Activated naive CD4-positive, alpha-beta T cell treated with anti-CD3 and anti-CD28 coated beads, Interleukin-2, amount 10 ng/mL, durations not matched to agents 7 days and 5 days (primary cell): Measurements from ENCODE around the gene TNPO2.
"Not testable (repeated sequence)": the region's sequence is repeated elsewhere in the genome, so short reads cannot be mapped to it uniquely, and the experiment has no call there.

Source experiments
- CTCF ChIA-PET: fragments of 350-600 bp; sonication (Branson Sonifier 250); formaldehyde crosslinking; loops from one replicate; lab custom pipeline; 2021; ENCODE audit warnings: antibody characterized with exemption; lab: Charles Lee
- DNase-seq: peaks from one replicate; pipeline ENCODE4 v3.0.0-alpha.2; 2020
- H3K27ac Mint-ChIP-seq: one replicate; pipeline ENCODE4 v1.8.0; 2021; ENCODE audit warnings: mild to moderate bottlenecking, moderate library complexity, mixed read lengths
- H3K27me3 Mint-ChIP-seq: one replicate; pipeline ENCODE4 v1.8.0; 2021; ENCODE audit warnings: mild to moderate bottlenecking, mixed read lengths
- H3K36me3 Mint-ChIP-seq: one replicate; pipeline ENCODE4 v1.8.0; 2021; ENCODE audit warnings: mixed read lengths
- H3K4me1 Mint-ChIP-seq: one replicate; pipeline ENCODE4 v1.8.0; 2021; ENCODE audit warnings: mixed read lengths
- H3K4me3 Mint-ChIP-seq: one replicate; pipeline ENCODE4 v1.8.0; 2021; ENCODE audit warnings: mild to moderate bottlenecking, moderate library complexity, mixed read lengths
- H3K9me3 Mint-ChIP-seq: one replicate; pipeline ENCODE4 v1.8.0; 2021; ENCODE audit warnings: mixed read lengths

Gene TNPO2

GRCh38 chr19:12730064-12730463, 6.3 kb upstream of the TNPO2 start:
- no peak overlapping the region for H3K4me3 Mint-ChIP-seq
- H3K9me3 Mint-ChIP-seq = no peaks in the 10 kb centered on the region
- peaks cover 50% of the 10 kb centered on the region for H3K36me3 Mint-ChIP-seq
- no peak for DNase-seq
- H3K27ac Mint-ChIP-seq = peak overlapping the region; percentile 26
- no peaks in the 10 kb centered on the region for H3K27me3 Mint-ChIP-seq
- H3K4me1 Mint-ChIP-seq = peaks cover 34% of the 10 kb centered on the region
- CTCF ChIA-PET = interaction anchor here (1.1 to 5.5 kb wide), 2 partner anchors 30 to 66 kb away, joined by 3 to 27 read pairs; no protein-coding TSS in a partner anchor

DNA sequence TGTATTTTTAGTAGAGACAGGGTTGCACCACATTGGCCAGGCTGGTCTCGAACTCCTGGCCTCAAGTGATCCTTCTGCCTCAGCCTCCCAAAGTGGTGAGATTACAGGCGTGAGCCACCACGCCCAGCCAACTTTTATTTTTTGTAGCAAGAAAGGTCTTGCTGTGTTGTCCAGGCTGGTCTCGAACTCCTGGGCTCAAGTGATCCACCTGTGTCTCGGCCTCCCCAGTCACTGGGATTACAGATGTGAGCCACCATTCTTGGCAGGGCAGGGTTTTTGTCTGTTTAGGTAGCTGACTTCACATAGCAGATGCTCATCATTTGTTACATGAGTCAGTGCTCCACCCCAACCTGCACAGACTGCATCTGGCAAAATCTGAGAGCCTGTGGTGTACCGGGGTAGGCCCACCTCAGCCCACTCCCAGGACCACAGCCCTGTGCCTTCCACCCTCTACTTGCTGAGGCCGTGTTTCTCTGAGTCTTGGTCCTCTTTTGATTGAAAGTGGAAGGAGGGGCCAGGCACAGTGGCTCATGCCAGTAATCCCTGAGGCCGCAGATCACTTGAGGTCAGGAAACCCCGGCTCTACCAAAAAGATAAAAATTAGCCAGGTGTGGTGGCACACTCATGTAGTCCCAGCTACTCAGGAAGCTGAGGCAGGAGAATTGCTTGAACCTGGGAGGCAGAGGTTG, 4.2 kb upstream of the TNPO2 start:
- H3K4me3 Mint-ChIP-seq = no peak overlapping the region
- CTCF ChIA-PET = interaction anchor here (0.7 kb wide), 1 partner anchor 58 kb away, joined by 3 read pairs; no protein-coding TSS in a partner anchor
- no peak overlapping the region for H3K27ac Mint-ChIP-seq
- no peaks in the 10 kb centered on the region for H3K27me3 Mint-ChIP-seq
- H3K36me3 Mint-ChIP-seq = peaks cover 46% of the 10 kb centered on the region
- no peaks in the 10 kb centered on the region for H3K9me3 Mint-ChIP-seq
- DNase-seq = no peak
- H3K4me1 Mint-ChIP-seq = peaks cover 35% of the 10 kb centered on the region

DNA sequence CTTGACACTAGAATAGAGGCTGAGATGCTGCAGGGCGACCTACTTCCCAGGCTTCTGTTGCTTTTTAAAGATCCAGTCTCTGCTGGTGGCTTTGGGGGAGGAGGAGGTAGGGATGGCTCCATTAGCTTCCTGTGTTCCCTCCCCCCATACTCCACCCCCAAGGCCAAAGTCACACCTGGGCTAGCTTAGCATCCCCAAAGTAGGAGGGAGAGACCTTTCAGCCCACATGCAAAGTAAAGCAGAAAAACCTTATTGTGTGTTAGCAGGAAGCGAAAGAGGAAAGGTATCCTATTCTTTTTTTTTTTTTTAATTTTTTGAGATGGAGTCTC, 3.2 kb upstream of the TNPO2 start:
- peaks cover 4% of the 10 kb centered on the region for H3K27me3 Mint-ChIP-seq
- no peak overlapping the region for H3K4me3 Mint-ChIP-seq
- no peak overlapping the region for H3K27ac Mint-ChIP-seq
- peaks cover 31% of the 10 kb centered on the region for H3K4me1 Mint-ChIP-seq
- H3K9me3 Mint-ChIP-seq = no peaks in the 10 kb centered on the region
- DNase-seq = no peak
- peaks cover 40% of the 10 kb centered on the region for H3K36me3 Mint-ChIP-seq
- CTCF ChIA-PET = interaction anchor here (0.9 kb wide), 1 partner anchor 68 kb away, joined by 3 read pairs; no protein-coding TSS in a partner anchor

- H3K4me3 Mint-ChIP-seq, H3K27ac Mint-ChIP-seq, H3K27me3 Mint-ChIP-seq, CTCF ChIA-PET, DNase-seq, H3K9me3 Mint-ChIP-seq: not testable (repeated sequence)
- peaks cover 34% of the 10 kb centered on the region for H3K4me1 Mint-ChIP-seq
- peaks cover 39% of the 10 kb centered on the region for H3K36me3 Mint-ChIP-seq
These were observed 1.9 kb upstream of the TNPO2 start for GRCh38 chr19:12725612-12726011.

- Mint-ChIP-seq H3K36me3 (peaks cover 32% of the 10 kb centered on the region), H3K27me3 (peaks cover 4% of the 10 kb centered on the region), H3K9me3 (no peaks in the 10 kb centered on the region), H3K27ac (peak overlapping the region; percentile 91), H3K4me3 (peak overlapping the region; percentile 82), H3K4me1 (peaks cover 41% of the 10 kb centered on the region)
- CTCF ChIA-PET = interaction anchor here (0.6 to 6.4 kb wide), 4 partner anchors 10 to 72 kb away, joined by 3 to 48 read pairs (median 8); partner anchors contain the start of gene TRIR
- DNase-seq = no peak
These were observed 421 bp downstream of the TNPO2 start for GRCh38 chr19:12723381-12723640.

GRCh38 chr19:12722566-12723380, 959 bp downstream of the TNPO2 start:
- Mint-ChIP-seq H3K4me3 (peak overlapping the region; percentile 82), H3K9me3 (no peaks in the 10 kb centered on the region), H3K27me3 (peaks cover 4% of the 10 kb centered on the region), H3K4me1 (peaks cover 41% of the 10 kb centered on the region), H3K36me3 (peaks cover 29% of the 10 kb centered on the region), H3K27ac (peak overlapping the region; percentile 91)
- DNase-seq = peak; percentile 97
- CTCF ChIA-PET = interaction anchor here (0.6 to 6.4 kb wide), 5 partner anchors 11 to 73 kb away, joined by 3 to 48 read pairs (median 4); partner anchors contain the start of gene TRIR

DNA sequence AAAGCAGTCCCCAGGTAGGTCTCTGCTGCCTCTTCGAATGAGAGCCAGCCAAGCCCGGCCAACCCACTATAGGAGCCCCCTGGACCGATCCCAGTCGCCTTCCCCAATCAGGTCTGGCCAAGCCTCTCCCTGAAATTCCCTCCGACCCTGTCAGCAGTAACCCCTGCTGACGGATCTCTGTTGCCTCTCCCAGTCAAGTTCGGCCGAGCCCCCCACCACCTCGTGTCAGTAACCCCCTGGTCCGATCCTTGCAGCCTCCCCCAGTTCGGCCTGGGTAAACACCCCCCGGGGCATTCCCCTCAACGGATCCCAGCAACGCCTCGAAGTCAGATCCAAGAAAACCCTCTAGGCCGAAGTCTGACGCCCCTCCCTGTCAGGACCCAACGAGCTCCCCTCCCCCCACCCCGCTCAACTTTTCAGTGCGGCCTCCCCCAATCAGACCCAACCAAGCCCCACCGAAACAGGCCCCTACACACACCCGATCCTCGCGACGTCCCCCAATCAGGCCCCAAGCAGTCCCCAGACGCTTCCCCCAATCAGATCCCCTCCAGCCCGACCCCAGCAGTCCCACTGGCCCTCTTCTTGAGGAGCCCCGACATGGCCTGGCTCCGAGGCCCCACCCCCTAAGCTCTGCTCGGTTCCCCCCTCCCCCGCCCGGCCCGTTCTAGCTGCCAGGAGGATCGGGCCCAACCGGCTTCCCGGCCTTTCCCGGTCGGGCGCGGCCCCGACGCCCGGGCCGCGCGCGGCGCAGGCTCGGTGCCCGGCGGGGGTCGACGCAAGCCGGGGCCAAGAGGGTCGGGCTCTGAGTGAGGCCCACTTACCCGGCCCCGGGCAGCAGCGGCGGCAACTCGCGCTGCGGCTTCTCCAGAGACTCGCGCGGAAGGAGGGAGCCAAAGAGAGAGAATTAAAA, 1.8 kb downstream of the TNPO2 start:
- CTCF ChIA-PET = interaction anchor here (1.1 to 6.4 kb wide), 5 partner anchors 12 to 44 kb away, joined by 3 to 48 read pairs (median 5); partner anchors contain the start of gene TRIR
- H3K27me3 Mint-ChIP-seq = peaks cover 4% of the 10 kb centered on the region
- peak overlapping the region; percentile 99 for H3K4me3 Mint-ChIP-seq
- H3K36me3 Mint-ChIP-seq = peaks cover 26% of the 10 kb centered on the region
- H3K4me1 Mint-ChIP-seq = peaks cover 42% of the 10 kb centered on the region
- H3K9me3 Mint-ChIP-seq = no peaks in the 10 kb centered on the region
- peak; percentile 71 for DNase-seq
- peak overlapping the region; percentile 93 for H3K27ac Mint-ChIP-seq

- H3K4me1 Mint-ChIP-seq = peaks cover 40% of the 10 kb centered on the region
- H3K4me3 Mint-ChIP-seq = peak overlapping the region; percentile 99
- DNase-seq = peak; percentile 59
- H3K27ac Mint-ChIP-seq = peak overlapping the region; percentile 93
- H3K36me3 Mint-ChIP-seq = peaks cover 25% of the 10 kb centered on the region
- H3K9me3 Mint-ChIP-seq = no peaks in the 10 kb centered on the region
- CTCF ChIA-PET = interaction anchor here (1.1 to 6.4 kb wide), 5 partner anchors 12 to 45 kb away, joined by 3 to 48 read pairs (median 5); partner anchors contain the start of gene TRIR
- H3K27me3 Mint-ChIP-seq = peaks cover 4% of the 10 kb centered on the region
These were observed 2.7 kb downstream of the TNPO2 start for GRCh38 chr19:12720851-12721655.

DNA sequence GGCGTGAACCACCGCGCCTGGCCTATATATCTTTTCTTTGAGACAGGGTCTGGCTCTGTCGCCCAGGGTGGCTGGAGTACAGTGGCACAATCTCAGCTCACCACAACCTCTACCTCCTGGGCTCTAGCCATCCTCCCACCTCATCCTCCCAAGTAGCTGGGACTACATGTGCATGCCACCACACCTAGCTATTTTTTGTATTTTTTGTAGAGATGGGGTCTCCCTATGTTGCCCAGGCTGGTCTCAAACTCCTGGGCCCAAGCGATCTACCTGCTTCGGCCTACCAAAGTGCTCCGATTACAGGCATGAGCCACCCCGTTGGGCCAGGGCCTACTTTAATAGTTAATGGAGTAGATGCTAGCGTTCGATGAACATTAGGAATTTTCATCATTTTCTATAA, 3.4 kb downstream of the TNPO2 start:
- Mint-ChIP-seq H3K27ac (peak overlapping the region; percentile 83), H3K27me3 (peaks cover 4% of the 10 kb centered on the region), H3K4me3 (peak overlapping the region; percentile 99), H3K36me3 (peaks cover 30% of the 10 kb centered on the region), H3K9me3 (no peaks in the 10 kb centered on the region), H3K4me1 (peaks cover 40% of the 10 kb centered on the region)
- no peak for DNase-seq
- CTCF ChIA-PET = interaction anchor here (0.9 to 6.4 kb wide), 4 partner anchors 11 to 45 kb away, joined by 3 to 48 read pairs (median 6); partner anchors contain the start of gene TRIR

DNA sequence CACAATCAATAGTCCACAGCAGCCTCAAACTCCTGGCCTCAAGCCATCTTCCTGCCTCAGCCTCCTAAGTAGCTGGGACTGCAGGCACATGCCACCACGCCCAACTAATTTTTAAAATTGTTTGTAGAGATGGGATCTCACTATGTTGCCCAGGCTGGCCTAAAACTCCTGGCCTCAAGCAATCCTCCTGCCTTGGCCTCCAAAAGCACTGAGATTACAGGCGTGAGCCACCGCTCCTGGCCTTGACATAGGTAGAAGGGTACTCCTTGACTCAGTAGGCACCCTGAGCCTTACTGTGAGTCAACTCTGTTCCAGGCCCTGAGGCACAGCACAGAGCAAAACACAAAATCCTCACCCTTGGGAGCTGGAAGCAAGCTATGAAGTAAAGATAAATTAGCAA, 7.8 kb downstream of the TNPO2 start:
- Mint-ChIP-seq H3K27me3 (no peaks in the 10 kb centered on the region), H3K9me3 (no peaks in the 10 kb centered on the region), H3K36me3 (peaks cover 44% of the 10 kb centered on the region), H3K4me3 (no peak overlapping the region), H3K4me1 (peaks cover 20% of the 10 kb centered on the region), H3K27ac (no peak overlapping the region)
- CTCF ChIA-PET = interaction anchor here (0.7 to 6.0 kb wide), 8 partner anchors 15 to 132 kb away, joined by 3 to 35 read pairs (median 6); partner anchors contain the start of gene TRIR
- no peak for DNase-seq

GRCh38 chr19:12715102-12715501, 8.6 kb downstream of the TNPO2 start:
- CTCF ChIA-PET = interaction anchor here (0.6 to 6.0 kb wide), 5 partner anchors 16 to 103 kb away, joined by 3 to 35 read pairs (median 3); partner anchors contain the start of gene TRIR
- Mint-ChIP-seq H3K4me1 (peaks cover 13% of the 10 kb centered on the region), H3K4me3 (no peak overlapping the region), H3K9me3 (no peaks in the 10 kb centered on the region), H3K36me3 (peaks cover 52% of the 10 kb centered on the region), H3K27ac (no peak overlapping the region), H3K27me3 (no peaks in the 10 kb centered on the region)
- no peak for DNase-seq

- not testable (repeated sequence) for H3K27me3 Mint-ChIP-seq, H3K27ac Mint-ChIP-seq, H3K4me3 Mint-ChIP-seq, H3K9me3 Mint-ChIP-seq, H3K4me1 Mint-ChIP-seq, DNase-seq
- CTCF ChIA-PET = interaction anchor here (1.4 to 6.0 kb wide), 3 partner anchors 29 to 47 kb away, joined by 3 to 35 read pairs (median 5); no protein-coding TSS in a partner anchor
- H3K36me3 Mint-ChIP-seq = peaks cover 48% of the 10 kb centered on the region
These were observed 10.4 kb downstream of the TNPO2 start for GRCh38 chr19:12713304-12713703.

GRCh38 chr19:12712077-12712476, 11.7 kb downstream of the TNPO2 start:
- H3K36me3 Mint-ChIP-seq = peaks cover 51% of the 10 kb centered on the region
- CTCF ChIA-PET, H3K27ac Mint-ChIP-seq, H3K27me3 Mint-ChIP-seq, H3K4me3 Mint-ChIP-seq, H3K4me1 Mint-ChIP-seq, H3K9me3 Mint-ChIP-seq: not testable (repeated sequence)
- DNase-seq = peak; percentile 44
